Mesenchymal stem cell (in vitro differentiated cells and primary cell): Measurements from ENCODE around the gene AANAT.

Source experiments
- DNase-seq: peaks from one replicate; pipeline ENCODE4 v3.0.0-alpha.2; 2013
- H2AFZ ChIP-seq: one replicate; pipeline ENCODE4 v1.6.1; 2013; ENCODE audit warnings: low read depth, mild to moderate bottlenecking, control low read depth, inconsistent platforms, low read length, moderate library complexity
- H2AK5ac ChIP-seq: 2 replicates; pipeline ENCODE4 v1.6.1; 2013; ENCODE audit warnings: low read length, moderate library complexity, mild to moderate bottlenecking, inconsistent platforms; ENCODE audit not compliant: severe bottlenecking
- H2BK120ac ChIP-seq: one replicate; pipeline ENCODE4 v1.6.1; 2013; ENCODE audit warnings: low read depth, mild to moderate bottlenecking, inconsistent platforms, low read length, moderate library complexity
- H2BK12ac ChIP-seq, 2 experiments: one replicate each; pipeline ENCODE4 v1.6.1; 2013; ENCODE audit warnings: inconsistent platforms in 2 of 2, low read length in 2 of 2, mild to moderate bottlenecking in 2 of 2, moderate library complexity in 2 of 2, control low read depth in 1 of 2
- H2BK15ac ChIP-seq: one replicate; pipeline ENCODE4 v1.6.1; 2013; ENCODE audit warnings: mild to moderate bottlenecking, low read depth, inconsistent platforms; ENCODE audit not compliant: poor library complexity, severe bottlenecking
- H2BK5ac ChIP-seq: 2 replicates; pipeline ENCODE4 v1.6.1; 2013; ENCODE audit warnings: low read depth, mild to moderate bottlenecking, low read length, control low read depth, inconsistent platforms; ENCODE audit not compliant: poor library complexity, severe bottlenecking
- H3K14ac ChIP-seq, 2 experiments: one replicate each; pipeline ENCODE4 v1.6.1; 2013; ENCODE audit warnings: inconsistent platforms in 2 of 2, low read length in 2 of 2, control low read depth in 1 of 2, mild to moderate bottlenecking in 1 of 2, moderate library complexity in 1 of 2
- H3K18ac ChIP-seq, 2 experiments: one replicate each; pipeline ENCODE4 v1.6.1; 2013; ENCODE audit warnings: inconsistent platforms in 2 of 2, low read length in 2 of 2, control low read depth in 1 of 2, low read depth in 1 of 2, mild to moderate bottlenecking in 1 of 2
- H3K23ac ChIP-seq, 2 experiments: one replicate each; pipeline ENCODE4 v1.6.1; 2013; ENCODE audit warnings: inconsistent platforms in 2 of 2, low read length in 2 of 2, mild to moderate bottlenecking in 2 of 2, moderate library complexity in 2 of 2, control low read depth in 1 of 2
- H3K27ac ChIP-seq: 2 replicates; pipeline ENCODE4 v1.5.1; 2013; ENCODE audit warnings: mild to moderate bottlenecking, moderate library complexity, low read length, control low read depth, inconsistent platforms; ENCODE audit not compliant: poor library complexity, severe bottlenecking
- H3K27me3 ChIP-seq, 2 experiments: 2 replicates each; pipeline versions ENCODE4 v1.6.1 to v1.7.0; 2013; ENCODE audit warnings: low read length in 2 of 2, mild to moderate bottlenecking in 2 of 2, moderate library complexity in 2 of 2, control low read depth in 1 of 2, inconsistent platforms in 1 of 2; ENCODE audit not compliant: control insufficient read depth in 1 of 2, insufficient read depth in 1 of 2
- H3K36me3 ChIP-seq, 2 experiments: 2 replicates each; pipeline versions ENCODE4 v1.6.1 to v1.7.0; 2013; ENCODE audit warnings: low read length in 2 of 2, control low read depth in 1 of 2, inconsistent platforms in 1 of 2, low read depth in 1 of 2, mild to moderate bottlenecking in 1 of 2; ENCODE audit not compliant: insufficient read depth in 2 of 2, control insufficient read depth in 1 of 2
- H3K4ac ChIP-seq, 2 experiments: one replicate each; pipeline ENCODE4 v1.6.1; 2013; ENCODE audit warnings: inconsistent platforms in 2 of 2, low read length in 2 of 2, mild to moderate bottlenecking in 2 of 2, moderate library complexity in 2 of 2, control low read depth in 1 of 2, low read depth in 1 of 2
- H3K4me1 ChIP-seq: 2 replicates; pipeline ENCODE4 v1.6.1; 2013; ENCODE audit warnings: low read depth, low read length, control low read depth; ENCODE audit not compliant: control insufficient read depth, insufficient read depth
- H3K4me2 ChIP-seq: 2 replicates; pipeline ENCODE4 v1.6.1; 2013; ENCODE audit warnings: low read length, mild to moderate bottlenecking, inconsistent platforms; ENCODE audit not compliant: poor library complexity, severe bottlenecking
- H3K4me3 ChIP-seq, 2 experiments: 2 replicates each; pipeline versions ENCODE4 v1.5.1 to v1.7.0; 2013; ENCODE audit warnings: low read length in 2 of 2, mild to moderate bottlenecking in 2 of 2, control low read depth in 1 of 2, low read depth in 1 of 2; ENCODE audit not compliant: insufficient read depth in 1 of 2
- H3K79me1 ChIP-seq: replicated peaks from 2 replicates; pipeline ENCODE4 v1.6.1; 2013; ENCODE audit warnings: mild to moderate bottlenecking, control low read depth, low read length, inconsistent platforms; ENCODE audit not compliant: poor library complexity, severe bottlenecking
- H3K9ac ChIP-seq: 2 replicates; pipeline ENCODE4 v1.7.0; 2013; ENCODE audit warnings: mild to moderate bottlenecking, low read length, moderate library complexity
- H3K9me3 ChIP-seq: 2 replicates; pipeline ENCODE4 v1.7.0; 2013; ENCODE audit warnings: mild to moderate bottlenecking, low read length; ENCODE audit not compliant: control insufficient read depth
- H4K8ac ChIP-seq: one replicate; pipeline ENCODE4 v1.6.1; 2013; ENCODE audit warnings: inconsistent platforms, mild to moderate bottlenecking, low read length, moderate library complexity
- H4K91ac ChIP-seq: one replicate; pipeline ENCODE4 v1.6.1; 2013; ENCODE audit warnings: mild to moderate bottlenecking, low read length, inconsistent platforms
- WGBS: methylation state at CpG from one replicate; pipeline ENCODE4 v1.1.7; 2013; ENCODE audit warnings: mixed read lengths; 5-methylcytosine and 5-hydroxymethylcytosine counted together

Gene AANAT

GRCh38 chr17:76469076-76469990 lies 1.9 kb downstream of the AANAT start:
- Histone ChIP-seq H3K9ac (no peak overlapping the region), H2AFZ (no peak overlapping the region), H3K27ac (no peak overlapping the region), H3K14ac (no peak overlapping the region), H3K18ac (no peak overlapping the region), H3K9me3 (no peaks in the 10 kb centered on the region), H3K79me1 (no peaks in the 10 kb centered on the region), H3K4ac (no peak overlapping the region), H3K4me3 (no peak overlapping the region), H4K91ac (no peak overlapping the region), H2AK5ac (no peak overlapping the region), H2BK5ac (no peak overlapping the region), H2BK15ac (peak overlapping the region; percentile 45), H2BK12ac (no peak overlapping the region), H2BK120ac (no peak overlapping the region), H4K8ac (no peak overlapping the region), H3K4me2 (no peak overlapping the region), H3K36me3 (peaks cover 0 to 57% of the 10 kb centered on the region in 2 experiments), H3K4me1 (peaks cover 9% of the 10 kb centered on the region), H3K23ac (no peak overlapping the region), H3K27me3 (peaks cover 0 to 51% of the 10 kb centered on the region in 2 experiments)
- WGBS, result 95% methylated on average over 38 of the region's 38 CpGs
- DNase-seq, result no peak

GRCh38 chr17:76469991-76470739 lies 2.8 kb downstream of the AANAT start:
- Histone ChIP-seq H3K4me1 (peaks cover 9% of the 10 kb centered on the region), H3K27me3 (peaks cover 0 to 51% of the 10 kb centered on the region in 2 experiments), H3K4me3 (no peak overlapping the region), H3K36me3 (peaks cover 0 to 65% of the 10 kb centered on the region in 2 experiments), H3K27ac (no peak overlapping the region), H2BK120ac (no peak overlapping the region), H3K14ac (no peak overlapping the region), H3K9ac (no peak overlapping the region), H3K4me2 (no peak overlapping the region), H2AFZ (no peak overlapping the region), H3K23ac (no peak overlapping the region), H2BK5ac (no peak overlapping the region), H3K4ac (no peak overlapping the region), H2BK15ac (no peak overlapping the region), H2AK5ac (no peak overlapping the region), H4K8ac (no peak overlapping the region), H3K9me3 (no peaks in the 10 kb centered on the region), H3K18ac (no peak overlapping the region), H3K79me1 (no peaks in the 10 kb centered on the region), H2BK12ac (no peak overlapping the region), H4K91ac (peak overlapping the region; percentile 58)
- no peak for DNase-seq
- 90% methylated on average over 11 of the region's 13 CpGs for WGBS

- no peak overlapping the region for H3K23ac ChIP-seq
- H3K4me2 ChIP-seq, result no peak overlapping the region
- H2BK5ac ChIP-seq, result no peak overlapping the region
- H2BK120ac ChIP-seq, result no peak overlapping the region
- no peak overlapping the region for H3K14ac ChIP-seq
- no peak overlapping the region for H3K27ac ChIP-seq
- H3K4me1 ChIP-seq, result peaks cover 2% of the 10 kb centered on the region
- H3K36me3 ChIP-seq, result peaks cover 0 to 74% of the 10 kb centered on the region in 2 experiments
- no peak overlapping the region for H2AK5ac ChIP-seq
- no peak overlapping the region for H4K8ac ChIP-seq
- WGBS, result 93% methylated on average over 35 of the region's 35 CpGs
- H3K9me3 ChIP-seq, result no peaks in the 10 kb centered on the region
- no peak overlapping the region for H3K4ac ChIP-seq
- no peak overlapping the region for H3K9ac ChIP-seq
- H2AFZ ChIP-seq, result no peak overlapping the region
- no peak overlapping the region for H2BK15ac ChIP-seq
- H3K27me3 ChIP-seq, result peaks cover 0 to 48% of the 10 kb centered on the region in 2 experiments
- H3K4me3 ChIP-seq, result no peak overlapping the region
- no peak overlapping the region for H2BK12ac ChIP-seq
- no peak for DNase-seq
- no peaks in the 10 kb centered on the region for H3K79me1 ChIP-seq
- no peak overlapping the region for H4K91ac ChIP-seq
- H3K18ac ChIP-seq, result no peak overlapping the region
Measured at GRCh38 chr17:76471498-76472257, 4.3 kb downstream of the AANAT start.
